ENCODE results near the gene DTNA.

GRCh38 chr18:34800381-34800780 lies 90.3 kb downstream of the DTNA start:
- no peak for TF ChIP-seq POLR2A (IDR thresholded peaks at IDR 0.05)
- TF ChIP-seq CTCF (IDR thresholded peaks at IDR 0.05), result no peak

Data from thyroid gland (tissue), 4 donors.